ENCODE data around the gene NAV2. TPM values are rescaled to one million over a fixed set of nuclear protein-coding genes. Genes with fewer than 3 reads are reported as not detected.

The NAV2 gene
- total RNA-seq, 2 donors from 2014 or later: 21.3 to 45.3 TPM

GRCh38 chr11:19848219-19848618 lies 135.6 kb downstream of the NAV2 start:
- no peak for TF ChIP-seq CTCF (IDR thresholded peaks at IDR 0.05)
- Histone ChIP-seq H3K4me3 (no peak overlapping the region), H3K36me3 (no peaks in the 10 kb centered on the region), H3K27me3 (no peaks in the 10 kb centered on the region), H3K9ac (ENCODE audit: low read depth in 2 of 2, low read length in 2 of 2) (no peak overlapping the region), H3K4me1 (no peaks in the 10 kb centered on the region), H3K9me3 (no peaks in the 10 kb centered on the region), H3K27ac (no peak overlapping the region)
- intact Hi-C loops (cut with DNase I): no loop called here
- DNase-seq: no peak

GRCh38 chr11:19849107-19849789 lies 136.6 kb downstream of the NAV2 start:
- H3K27ac ChIP-seq: no peak overlapping the region
- no peaks in the 10 kb centered on the region for H3K36me3 ChIP-seq
- no peaks in the 10 kb centered on the region for H3K9me3 ChIP-seq
- H3K27me3 ChIP-seq: no peaks in the 10 kb centered on the region
- intact Hi-C loops (cut with DNase I): no loop called here
- H3K4me3 ChIP-seq: no peak overlapping the region
- H3K9ac ChIP-seq (ENCODE audit: low read depth in 2 of 2, low read length in 2 of 2): no peak overlapping the region
- H3K4me1 ChIP-seq: no peaks in the 10 kb centered on the region
- DNase-seq: no peak
- TF ChIP-seq CTCF (IDR thresholded peaks at IDR 0.05): no peak

GRCh38 chr11:19849947-19850593 lies 137.4 kb downstream of the NAV2 start:
- H3K9me3 ChIP-seq: no peaks in the 10 kb centered on the region
- intact Hi-C loops (cut with DNase I): no loop called here
- DNase-seq: no peak
- H3K27ac ChIP-seq: no peak overlapping the region
- TF ChIP-seq CTCF (IDR thresholded peaks at IDR 0.05): no peak
- H3K4me3 ChIP-seq: no peak overlapping the region
- H3K36me3 ChIP-seq: no peaks in the 10 kb centered on the region
- H3K9ac ChIP-seq (ENCODE audit: low read depth in 2 of 2, low read length in 2 of 2): no peak overlapping the region
- H3K4me1 ChIP-seq: no peaks in the 10 kb centered on the region
- H3K27me3 ChIP-seq: no peaks in the 10 kb centered on the region

GRCh38 chr11:19852288-19852687 lies 139.7 kb downstream of the NAV2 start:
- H3K36me3 ChIP-seq: no peaks in the 10 kb centered on the region
- no peak for TF ChIP-seq CTCF (IDR thresholded peaks at IDR 0.05)
- no peak for DNase-seq
- intact Hi-C loops (cut with DNase I): no loop called here
- H3K9ac ChIP-seq (ENCODE audit: low read depth in 2 of 2, low read length in 2 of 2): no peak overlapping the region
- no peaks in the 10 kb centered on the region for H3K27me3 ChIP-seq
- H3K27ac ChIP-seq: no peak overlapping the region
- no peaks in the 10 kb centered on the region for H3K4me1 ChIP-seq
- no peak overlapping the region for H3K4me3 ChIP-seq
- H3K9me3 ChIP-seq: no peaks in the 10 kb centered on the region

GRCh38 chr11:19853016-19853415 lies 140.4 kb downstream of the NAV2 start:
- no peak for TF ChIP-seq CTCF (IDR thresholded peaks at IDR 0.05)
- H3K4me3 ChIP-seq: no peak overlapping the region
- H3K4me1 ChIP-seq: no peaks in the 10 kb centered on the region
- H3K9ac ChIP-seq (ENCODE audit: low read depth in 2 of 2, low read length in 2 of 2): no peak overlapping the region
- intact Hi-C loops (cut with DNase I): no loop called here
- H3K27me3 ChIP-seq: no peaks in the 10 kb centered on the region
- H3K36me3 ChIP-seq: no peaks in the 10 kb centered on the region
- DNase-seq: no peak
- H3K9me3 ChIP-seq: no peaks in the 10 kb centered on the region
- H3K27ac ChIP-seq: no peak overlapping the region

Data from colonic mucosa (tissue), 4 donors.